ENCODE measurements around the gene TENM3.

The TENM3 gene

GRCh38 chr4:182404376-182404775, 161.2 kb downstream of the TENM3 start:
- H3K4me3 ChIP-seq (ENCODE audit: low read length) = no peak overlapping the region
- H3K27ac ChIP-seq (ENCODE audit: low read depth, low read length) = no peak overlapping the region
- no peaks in the 10 kb centered on the region for H3K36me3 ChIP-seq (ENCODE audit: insufficient read depth, low read length)
- H3K9me3 ChIP-seq (ENCODE audit: insufficient read depth, low read depth, low read length) = no peaks in the 10 kb centered on the region
- H3K9ac ChIP-seq (ENCODE audit: low read depth, low read length) = no peak overlapping the region
- no peaks in the 10 kb centered on the region for H3K4me1 ChIP-seq (ENCODE audit: insufficient read depth, low read length)
- H3K27me3 ChIP-seq (ENCODE audit: insufficient read depth, low read length) = no peaks in the 10 kb centered on the region
- WGBS = 96% methylated on average over 7 of the region's 7 CpGs

DNA sequence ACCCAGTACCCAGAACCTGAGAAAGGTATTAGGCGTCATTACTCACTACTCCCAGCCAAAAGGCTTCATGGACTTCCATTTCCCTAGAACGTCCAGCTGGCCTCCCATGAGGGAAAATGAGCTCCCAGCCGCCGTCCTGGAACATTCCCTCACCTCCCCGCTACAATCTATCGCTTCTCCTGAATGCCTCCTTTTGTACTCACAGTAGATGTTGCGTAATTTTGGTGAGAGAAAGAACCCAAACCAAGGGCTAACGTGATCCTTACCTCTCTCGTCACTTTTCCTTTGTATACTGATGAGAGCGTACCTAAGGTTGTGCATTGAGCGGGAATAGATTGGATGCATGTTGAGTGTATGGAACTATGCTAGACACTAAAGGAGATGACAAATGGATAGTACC, 161.9 kb downstream of the TENM3 start:
- no peaks in the 10 kb centered on the region for H3K36me3 ChIP-seq (ENCODE audit: insufficient read depth, low read length)
- no peaks in the 10 kb centered on the region for H3K4me1 ChIP-seq (ENCODE audit: insufficient read depth, low read length)
- H3K9me3 ChIP-seq (ENCODE audit: insufficient read depth, low read depth, low read length) = no peaks in the 10 kb centered on the region
- no peaks in the 10 kb centered on the region for H3K27me3 ChIP-seq (ENCODE audit: insufficient read depth, low read length)
- H3K4me3 ChIP-seq (ENCODE audit: low read length) = no peak overlapping the region
- WGBS = 90% methylated on average over 11 of the region's 11 CpGs
- H3K9ac ChIP-seq (ENCODE audit: low read depth, low read length) = no peak overlapping the region
- no peak overlapping the region for H3K27ac ChIP-seq (ENCODE audit: low read depth, low read length)

DNA sequence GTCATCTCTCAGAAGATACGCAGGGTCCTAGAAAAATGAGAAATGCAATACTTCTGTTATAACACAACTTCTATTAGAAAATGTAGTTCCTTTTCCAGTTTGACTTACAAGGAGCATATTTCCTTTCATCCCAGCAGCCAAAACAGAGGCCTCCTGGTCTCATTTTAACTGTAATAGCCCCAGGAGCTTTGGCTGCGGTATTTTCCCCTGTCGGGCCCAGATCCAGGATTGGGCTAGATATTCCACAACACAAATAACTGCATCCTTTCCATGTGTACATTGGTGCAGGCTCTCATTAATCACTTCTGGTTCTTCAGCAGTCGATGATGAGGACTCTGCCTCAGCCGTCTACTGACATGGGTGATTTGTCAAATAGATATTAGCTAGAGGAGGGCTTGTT, 166.1 kb downstream of the TENM3 start:
- no peak overlapping the region for H3K9ac ChIP-seq (ENCODE audit: low read depth, low read length)
- H3K4me1 ChIP-seq (ENCODE audit: insufficient read depth, low read length) = peaks cover 11% of the 10 kb centered on the region; the same call in 1 of the 2 replicates
- H3K27ac ChIP-seq (ENCODE audit: low read depth, low read length) = no peak overlapping the region
- H3K27me3 ChIP-seq (ENCODE audit: insufficient read depth, low read length) = no peaks in the 10 kb centered on the region
- WGBS = 96% methylated on average over 5 of the region's 5 CpGs
- no peak overlapping the region for H3K4me3 ChIP-seq (ENCODE audit: low read length)
- H3K36me3 ChIP-seq (ENCODE audit: insufficient read depth, low read length) = no peaks in the 10 kb centered on the region
- peaks cover 24% of the 10 kb centered on the region for H3K9me3 ChIP-seq (ENCODE audit: insufficient read depth, low read depth, low read length)

GRCh38 chr4:182411391-182411790, 168.2 kb downstream of the TENM3 start:
- no peaks in the 10 kb centered on the region for H3K36me3 ChIP-seq (ENCODE audit: insufficient read depth, low read length)
- H3K9ac ChIP-seq (ENCODE audit: low read depth, low read length) = no peak overlapping the region
- H3K27me3 ChIP-seq (ENCODE audit: insufficient read depth, low read length) = no peaks in the 10 kb centered on the region; the same call in 1 of the 2 replicates
- 89% methylated on average over 1 of the region's 3 CpGs for WGBS
- peaks cover 27% of the 10 kb centered on the region for H3K9me3 ChIP-seq (ENCODE audit: insufficient read depth, low read depth, low read length)
- peaks cover 20% of the 10 kb centered on the region for H3K4me1 ChIP-seq (ENCODE audit: insufficient read depth, low read length)
- no peak overlapping the region for H3K4me3 ChIP-seq (ENCODE audit: low read length)
- H3K27ac ChIP-seq (ENCODE audit: low read depth, low read length) = no peak overlapping the region

GRCh38 chr4:182413550-182413949, 170.3 kb downstream of the TENM3 start:
- Histone ChIP-seq H3K9ac (ENCODE audit: low read depth, low read length) (no peak overlapping the region), H3K27ac (ENCODE audit: low read depth, low read length) (no peak overlapping the region), H3K9me3 (ENCODE audit: insufficient read depth, low read depth, low read length) (peaks cover 27% of the 10 kb centered on the region), H3K36me3 (ENCODE audit: insufficient read depth, low read length) (no peaks in the 10 kb centered on the region), H3K4me3 (ENCODE audit: low read length) (no peak overlapping the region), H3K4me1 (ENCODE audit: insufficient read depth, low read length) (peaks cover 22% of the 10 kb centered on the region), H3K27me3 (ENCODE audit: insufficient read depth, low read length) (no peaks in the 10 kb centered on the region; the same call in 1 of the 2 replicates)
- 90% methylated on average over 1 of the region's 1 CpG for WGBS

- Histone ChIP-seq H3K27ac (ENCODE audit: low read depth, low read length) (no peak overlapping the region), H3K27me3 (ENCODE audit: insufficient read depth, low read length) (no peaks in the 10 kb centered on the region; the same call in 1 of the 2 replicates), H3K4me1 (ENCODE audit: insufficient read depth, low read length) (peaks cover 22% of the 10 kb centered on the region), H3K4me3 (ENCODE audit: low read length) (no peak overlapping the region), H3K9ac (ENCODE audit: low read depth, low read length) (no peak overlapping the region), H3K9me3 (ENCODE audit: insufficient read depth, low read depth, low read length) (peaks cover 27% of the 10 kb centered on the region), H3K36me3 (ENCODE audit: insufficient read depth, low read length) (no peaks in the 10 kb centered on the region)
- 89% methylated on average over 2 of the region's 2 CpGs for WGBS
These were observed 171.9 kb downstream of the TENM3 start for GRCh38 chr4:182415116-182415515.

- H3K9me3 ChIP-seq (ENCODE audit: insufficient read depth, low read depth, low read length) = peaks cover 27% of the 10 kb centered on the region
- no peaks in the 10 kb centered on the region for H3K36me3 ChIP-seq (ENCODE audit: insufficient read depth, low read length)
- H3K27me3 ChIP-seq (ENCODE audit: insufficient read depth, low read length) = no peaks in the 10 kb centered on the region; the same call in 1 of the 2 replicates
- H3K4me3 ChIP-seq (ENCODE audit: low read length) = no peak overlapping the region
- no CpG with 5 or more reads among the region's 1 CpG for WGBS
- H3K27ac ChIP-seq (ENCODE audit: low read depth, low read length) = peak overlapping the region; percentile 57; the same call in 1 of the 2 replicates
- H3K4me1 ChIP-seq (ENCODE audit: insufficient read depth, low read length) = peaks cover 18% of the 10 kb centered on the region
- H3K9ac ChIP-seq (ENCODE audit: low read depth, low read length) = no peak overlapping the region
These were observed 172.9 kb downstream of the TENM3 start for GRCh38 chr4:182416067-182416466.

DNA sequence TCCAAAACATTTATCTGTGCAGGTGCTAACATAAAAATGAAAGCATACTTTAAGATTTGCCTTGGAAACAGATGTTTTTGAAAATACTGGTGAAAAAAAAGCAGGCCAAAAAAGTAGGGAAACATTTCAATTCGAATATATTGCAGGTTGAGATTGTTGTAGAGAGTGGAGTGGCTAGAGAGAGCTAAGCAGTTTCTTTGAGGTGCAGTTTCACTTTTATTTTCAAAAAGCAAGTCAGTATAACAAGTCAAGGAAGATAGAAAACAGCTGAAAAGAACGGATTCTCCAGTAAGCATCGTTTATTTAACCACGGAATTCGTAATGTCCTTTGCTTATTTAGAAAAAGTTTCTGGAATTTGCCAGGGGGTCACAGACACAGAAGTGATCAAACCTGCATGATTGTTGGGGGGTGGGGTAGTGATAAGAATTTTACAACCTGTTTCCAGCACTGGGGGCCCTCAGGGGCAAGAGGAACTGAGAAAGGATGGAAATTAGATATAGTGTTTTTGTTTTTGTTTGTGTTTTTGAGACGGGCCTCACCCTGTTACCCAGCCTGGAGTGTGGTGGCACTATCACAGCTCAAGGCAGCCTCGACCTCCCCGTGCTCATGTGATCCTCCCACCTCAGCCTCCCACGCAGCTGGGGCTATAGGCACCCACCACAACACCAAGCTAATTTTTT, 175.0 kb downstream of the TENM3 start:
- H3K9ac ChIP-seq (ENCODE audit: low read depth, low read length) = no peak overlapping the region
- peaks cover 14% of the 10 kb centered on the region for H3K4me1 ChIP-seq (ENCODE audit: insufficient read depth, low read length)
- H3K27me3 ChIP-seq (ENCODE audit: insufficient read depth, low read length) = no peaks in the 10 kb centered on the region; the same call in 1 of the 2 replicates
- no peak overlapping the region for H3K4me3 ChIP-seq (ENCODE audit: low read length)
- 96% methylated on average over 9 of the region's 9 CpGs for WGBS
- no peaks in the 10 kb centered on the region for H3K36me3 ChIP-seq (ENCODE audit: insufficient read depth, low read length)
- no peak overlapping the region for H3K27ac ChIP-seq (ENCODE audit: low read depth, low read length)
- peaks cover 14% of the 10 kb centered on the region for H3K9me3 ChIP-seq (ENCODE audit: insufficient read depth, low read depth, low read length)

GRCh38 chr4:182420189-182420588, 177.0 kb downstream of the TENM3 start:
- no peaks in the 10 kb centered on the region for H3K36me3 ChIP-seq (ENCODE audit: insufficient read depth, low read length)
- H3K9ac ChIP-seq (ENCODE audit: low read depth, low read length) = no peak overlapping the region
- WGBS = 96% methylated on average over 7 of the region's 7 CpGs
- H3K4me1 ChIP-seq (ENCODE audit: insufficient read depth, low read length) = peaks cover 14% of the 10 kb centered on the region
- no peaks in the 10 kb centered on the region for H3K9me3 ChIP-seq (ENCODE audit: insufficient read depth, low read depth, low read length)
- no peak overlapping the region for H3K4me3 ChIP-seq (ENCODE audit: low read length)
- no peak overlapping the region for H3K27ac ChIP-seq (ENCODE audit: low read depth, low read length)
- H3K27me3 ChIP-seq (ENCODE audit: insufficient read depth, low read length) = no peaks in the 10 kb centered on the region; the same call in 1 of the 2 replicates

- H3K36me3 ChIP-seq (ENCODE audit: insufficient read depth, low read length) = no peaks in the 10 kb centered on the region
- 92% methylated on average over 5 of the region's 5 CpGs for WGBS
- no peak overlapping the region for H3K9ac ChIP-seq (ENCODE audit: low read depth, low read length)
- H3K27ac ChIP-seq (ENCODE audit: low read depth, low read length) = no peak overlapping the region
- 0 out of 2 replicates have a peak, but pooled peaks cover 3% of the 10 kb centered on the region for H3K4me1 ChIP-seq (ENCODE audit: insufficient read depth, low read length)
- no peaks in the 10 kb centered on the region for H3K27me3 ChIP-seq (ENCODE audit: insufficient read depth, low read length)
- no peak overlapping the region for H3K4me3 ChIP-seq (ENCODE audit: low read length)
- no peaks in the 10 kb centered on the region for H3K9me3 ChIP-seq (ENCODE audit: insufficient read depth, low read depth, low read length)
These were observed 178.6 kb downstream of the TENM3 start for GRCh38 chr4:182421753-182422152.

DNA sequence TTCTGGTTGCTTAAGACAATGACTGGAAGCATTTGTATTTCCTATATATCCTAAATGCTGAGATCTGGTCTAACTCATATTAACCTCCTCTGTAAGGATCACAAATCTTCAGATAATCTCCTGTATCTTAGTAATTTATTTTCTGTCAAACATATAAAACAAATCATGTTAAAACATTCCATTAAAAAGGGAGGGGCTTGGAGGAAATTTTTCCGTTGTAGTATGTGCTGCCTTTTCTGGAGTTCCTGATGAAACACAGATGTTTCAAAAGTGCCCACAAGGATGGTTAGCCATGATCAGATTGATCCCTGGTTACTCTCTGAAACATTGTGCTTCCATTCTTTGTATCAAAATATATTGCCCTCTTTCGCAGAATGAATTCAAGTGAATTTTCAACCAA, 182.1 kb downstream of the TENM3 start:
- WGBS = 98% methylated on average over 2 of the region's 2 CpGs
- Histone ChIP-seq H3K27ac (ENCODE audit: low read depth, low read length) (no peak overlapping the region), H3K4me1 (ENCODE audit: insufficient read depth, low read length) (0 out of 2 replicates have a peak, but pooled peaks cover 3% of the 10 kb centered on the region), H3K36me3 (ENCODE audit: insufficient read depth, low read length) (no peaks in the 10 kb centered on the region), H3K27me3 (ENCODE audit: insufficient read depth, low read length) (no peaks in the 10 kb centered on the region), H3K4me3 (ENCODE audit: low read length) (no peak overlapping the region), H3K9me3 (ENCODE audit: insufficient read depth, low read depth, low read length) (no peaks in the 10 kb centered on the region), H3K9ac (ENCODE audit: low read depth, low read length) (no peak overlapping the region)

Data from HUES64 (cell line).